ENCODE results near the gene PIF1. TPM values are rescaled to one million over a fixed set of nuclear protein-coding genes. Genes with fewer than 3 reads are reported as not detected.
"Not testable (repeated sequence)": the region's sequence is repeated elsewhere in the genome, so short reads cannot be mapped to it uniquely, and the experiment has no call there.

PIF1 gene
- total RNA-seq, 1 experiment from 2014 or later, result 43.5 TPM

DNA sequence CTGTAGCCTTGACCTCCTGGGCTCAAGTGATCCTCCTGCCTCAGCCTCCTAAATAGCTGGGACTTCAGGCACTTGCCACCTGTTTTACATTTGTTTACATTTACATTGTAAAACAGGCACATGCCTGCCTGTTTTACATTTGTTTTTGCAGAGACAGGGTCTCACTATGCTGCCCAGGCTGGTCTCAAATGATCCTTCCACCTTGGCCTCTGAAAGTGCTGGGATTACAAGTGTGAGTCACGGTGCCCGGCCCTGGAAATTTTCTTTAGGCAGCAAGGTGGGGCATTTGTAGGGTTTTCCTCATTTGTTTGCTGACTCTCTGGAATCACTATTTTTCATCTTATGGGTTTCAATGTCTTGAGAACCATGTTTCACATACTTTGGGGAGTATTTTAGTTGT is 25.0 kb downstream of the PIF1 start:
- DNase-seq, result peak; percentile 24
- no peaks in the 10 kb centered on the region for H3K9me2 ChIP-seq (replicated peaks; ENCODE audit: low read length)
- H3K79me2 ChIP-seq (ENCODE audit: low read length), result no peaks in the 10 kb centered on the region
- no TSS peak for BruUV-seq (replicated peaks)
- H4K20me1 ChIP-seq (ENCODE audit: low read length), result no peaks in the 10 kb centered on the region
- peak; percentile 42; the same call in 1 of the 2 replicates for ATAC-seq
- H3F3A ChIP-seq (ENCODE audit: low read length, unreplicated experiment), result no peaks in the 10 kb centered on the region
- H3K9ac ChIP-seq (ENCODE audit: low read length), result no peak overlapping the region
- H3K27ac ChIP-seq (ENCODE audit: low read length), result no peak overlapping the region
- intact Hi-C loops (cut with micrococcal nuclease), result no loop called here
- TF ChIP-seq, protein P1, sequence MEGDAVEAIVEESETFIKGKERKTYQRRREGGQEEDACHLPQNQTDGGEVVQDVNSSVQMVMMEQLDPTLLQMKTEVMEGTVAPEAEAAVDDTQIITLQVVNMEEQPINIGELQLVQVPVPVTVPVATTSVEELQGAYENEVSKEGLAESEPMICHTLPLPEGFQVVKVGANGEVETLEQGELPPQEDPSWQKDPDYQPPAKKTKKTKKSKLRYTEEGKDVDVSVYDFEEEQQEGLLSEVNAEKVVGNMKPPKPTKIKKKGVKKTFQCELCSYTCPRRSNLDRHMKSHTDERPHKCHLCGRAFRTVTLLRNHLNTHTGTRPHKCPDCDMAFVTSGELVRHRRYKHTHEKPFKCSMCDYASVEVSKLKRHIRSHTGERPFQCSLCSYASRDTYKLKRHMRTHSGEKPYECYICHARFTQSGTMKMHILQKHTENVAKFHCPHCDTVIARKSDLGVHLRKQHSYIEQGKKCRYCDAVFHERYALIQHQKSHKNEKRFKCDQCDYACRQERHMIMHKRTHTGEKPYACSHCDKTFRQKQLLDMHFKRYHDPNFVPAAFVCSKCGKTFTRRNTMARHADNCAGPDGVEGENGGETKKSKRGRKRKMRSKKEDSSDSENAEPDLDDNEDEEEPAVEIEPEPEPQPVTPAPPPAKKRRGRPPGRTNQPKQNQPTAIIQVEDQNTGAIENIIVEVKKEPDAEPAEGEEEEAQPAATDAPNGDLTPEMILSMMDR (conservative IDR thresholded peaks at IDR 0.05; ENCODE audit: low read depth, low read length), result no peak
- TF ChIP-seq EZH2phosphoT487 (IDR thresholded peaks at IDR 0.05; ENCODE audit: borderline replicate concordance, low read length) (no peak), EZH2 (IDR thresholded peaks at IDR 0.05; ENCODE audit: low read length, unreplicated experiment) (no peak)
- ChIA-PET POLR2A (ENCODE audit: unreplicated experiment) (no interaction called here), CTCF (interaction anchor here (0.6 to 0.7 kb wide), 2 partner anchors 81 to 84 kb away, joined by 3 to 8 read pairs; no protein-coding TSS in a partner anchor)
- H3K4me2 ChIP-seq (ENCODE audit: low read length), result no peak overlapping the region
- H3K36me3 ChIP-seq (ENCODE audit: low read depth, low read length), result no peaks in the 10 kb centered on the region
- no peak overlapping the region for H3K4me3 ChIP-seq (ENCODE audit: low read length)
- H3K9me3 ChIP-seq (ENCODE audit: low read length), result no peaks in the 10 kb centered on the region
- H3K4me1 ChIP-seq (ENCODE audit: insufficient read depth, low read length), result no peaks in the 10 kb centered on the region
- H3K27me3 ChIP-seq (ENCODE audit: low read length), result no peaks in the 10 kb centered on the region
- no peak overlapping the region for H2AFZ ChIP-seq (ENCODE audit: low read length)

DNA sequence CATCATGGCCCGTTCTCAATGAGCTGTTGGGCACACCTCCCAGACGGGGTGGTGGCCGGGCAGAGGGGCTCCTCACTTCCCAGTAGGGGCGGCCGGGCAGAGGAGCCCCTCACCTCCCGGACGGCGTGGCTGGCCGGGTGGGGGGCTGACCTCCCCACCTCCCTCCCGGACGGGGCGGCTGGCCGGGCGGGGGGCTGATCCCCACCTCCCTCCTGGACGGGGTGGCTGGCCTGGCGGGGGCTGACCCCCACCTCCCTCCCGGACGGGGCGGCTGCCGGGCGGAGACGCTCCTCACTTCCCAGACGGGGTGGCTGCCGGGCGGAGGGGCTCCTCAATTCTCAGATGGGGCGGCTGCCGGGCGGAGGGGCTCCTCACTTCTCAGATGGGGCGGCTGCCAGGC is 26.5 kb downstream of the PIF1 start:
- H4K20me1 ChIP-seq (ENCODE audit: low read length); H3K9me3 ChIP-seq (ENCODE audit: low read length); BruUV-seq (replicated peaks); H2AFZ ChIP-seq (ENCODE audit: low read length); POLR2A ChIA-PET (ENCODE audit: unreplicated experiment); H3K4me3 ChIP-seq (ENCODE audit: low read length); H3F3A ChIP-seq (ENCODE audit: low read length, unreplicated experiment); H3K9ac ChIP-seq (ENCODE audit: low read length); H3K36me3 ChIP-seq (ENCODE audit: low read depth, low read length); CTCF ChIA-PET; H3K79me2 ChIP-seq (ENCODE audit: low read length); intact Hi-C loops (cut with micrococcal nuclease); H3K4me2 ChIP-seq (ENCODE audit: low read length); ATAC-seq; H3K27me3 ChIP-seq (ENCODE audit: low read length); H3K9me2 ChIP-seq (replicated peaks; ENCODE audit: low read length); DNase-seq; H3K4me1 ChIP-seq (ENCODE audit: insufficient read depth, low read length); H3K27ac ChIP-seq (ENCODE audit: low read length): not testable (repeated sequence)

DNA sequence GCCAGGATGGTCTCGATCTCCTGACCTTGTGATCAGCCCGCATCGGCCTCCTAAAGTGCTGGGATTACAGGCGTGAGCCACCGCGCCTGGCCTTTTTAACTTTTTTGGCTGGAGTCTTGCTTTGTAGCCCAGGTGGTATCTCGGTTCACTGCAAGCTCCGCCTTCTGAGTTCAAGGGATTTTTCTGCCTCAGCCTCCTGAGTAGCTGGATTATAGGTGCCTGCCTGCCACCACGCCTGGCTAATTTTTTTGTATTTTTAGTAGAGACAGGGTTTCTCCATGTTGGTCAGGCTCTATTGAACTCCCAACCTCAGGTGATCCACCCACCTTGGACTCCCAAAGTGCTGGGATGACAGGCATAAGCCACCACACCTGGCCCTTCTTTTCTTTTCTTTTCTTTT is 29.5 kb downstream of the PIF1 start:
- CTCF ChIA-PET; H3F3A ChIP-seq (ENCODE audit: low read length, unreplicated experiment); intact Hi-C loops (cut with micrococcal nuclease); H3K9me2 ChIP-seq (replicated peaks; ENCODE audit: low read length); H3K4me3 ChIP-seq (ENCODE audit: low read length); H3K9me3 ChIP-seq (ENCODE audit: low read length); ATAC-seq; H3K4me1 ChIP-seq (ENCODE audit: insufficient read depth, low read length); DNase-seq; H3K27me3 ChIP-seq (ENCODE audit: low read length); H3K4me2 ChIP-seq (ENCODE audit: low read length); H3K36me3 ChIP-seq (ENCODE audit: low read depth, low read length); H4K20me1 ChIP-seq (ENCODE audit: low read length); H3K27ac ChIP-seq (ENCODE audit: low read length); POLR2A ChIA-PET (ENCODE audit: unreplicated experiment); H3K79me2 ChIP-seq (ENCODE audit: low read length); BruUV-seq (replicated peaks); H2AFZ ChIP-seq (ENCODE audit: low read length); H3K9ac ChIP-seq (ENCODE audit: low read length): not testable (repeated sequence)

DNA sequence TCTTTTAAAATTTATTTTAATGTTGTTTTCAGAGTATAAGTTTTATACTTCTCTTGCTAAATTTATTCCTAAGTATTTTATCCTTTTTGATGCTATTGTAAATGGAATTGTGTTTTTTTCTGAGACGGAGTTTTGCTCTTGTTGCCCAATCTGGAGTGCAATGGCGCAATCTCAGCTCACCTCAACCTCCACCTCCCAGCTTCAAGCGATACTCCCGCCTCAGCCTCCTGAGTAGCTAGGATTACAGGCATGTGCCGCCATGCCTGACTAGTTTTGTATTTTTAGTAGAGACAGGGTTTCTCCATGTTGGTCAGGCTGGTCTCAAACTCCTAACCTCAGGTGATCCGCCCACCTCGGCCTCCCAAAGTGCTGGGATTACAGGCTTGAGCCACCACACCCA is 30.1 kb downstream of the PIF1 start:
- ATAC-seq; DNase-seq; POLR2A ChIA-PET (ENCODE audit: unreplicated experiment): not testable (repeated sequence)

More for the DNA sequence above, 30.1 kb downstream of the PIF1 start:
- H3K4me1 ChIP-seq (ENCODE audit: insufficient read depth, low read length); H3K4me3 ChIP-seq (ENCODE audit: low read length); CTCF ChIA-PET; H3K27ac ChIP-seq (ENCODE audit: low read length); H3K4me2 ChIP-seq (ENCODE audit: low read length); H3F3A ChIP-seq (ENCODE audit: low read length, unreplicated experiment); H3K9me3 ChIP-seq (ENCODE audit: low read length); H3K9me2 ChIP-seq (replicated peaks; ENCODE audit: low read length); H3K27me3 ChIP-seq (ENCODE audit: low read length); H4K20me1 ChIP-seq (ENCODE audit: low read length); H3K36me3 ChIP-seq (ENCODE audit: low read depth, low read length); H2AFZ ChIP-seq (ENCODE audit: low read length); intact Hi-C loops (cut with micrococcal nuclease); H3K9ac ChIP-seq (ENCODE audit: low read length); BruUV-seq (replicated peaks); H3K79me2 ChIP-seq (ENCODE audit: low read length): not testable (repeated sequence)
